ENCODE results near the gene TMPRSS6. TPM values are rescaled to one million over a fixed set of nuclear protein-coding genes. Genes with fewer than 3 reads are reported as not detected.
A peak's percentile ranks its signal among the peaks of the same experiment; 100 is the strongest.

TMPRSS6 gene
- total and polyA plus RNA-seq, 2 of the 13 experiments (the other 11 are each of a cell fraction or from before 2014, with no cell fraction given): 4.2 to 4.8 TPM

- 0 out of 2 replicates have a peak, but pooled peaks have one; percentile 18 for TF ChIP-seq THAP7 (CRISPR knock-in tag; IDR thresholded peaks at IDR 0.05)
- TF ChIP-seq PCBP2 (optimal IDR thresholded peaks at IDR 0.05; ENCODE audit: low read depth, low read length, poor library complexity, severe bottlenecking): no peak
- TF ChIP-seq E2F2 (CRISPR knock-in tag; IDR thresholded peaks at IDR 0.05; ENCODE audit: borderline replicate concordance): no peak
- TF ChIP-seq ZNF296 (CRISPR knock-in tag; conservative IDR thresholded peaks at IDR 0.05): no peak
- TF ChIP-seq ZNF780A (CRISPR knock-in tag; IDR thresholded peaks at IDR 0.05): no peak
- no peak for TF ChIP-seq SOX13 (IDR thresholded peaks at IDR 0.05)
- TF ChIP-seq SOX13 (CRISPR knock-in tag; conservative IDR thresholded peaks at IDR 0.05 in 1 of 2, IDR thresholded peaks at IDR 0.05 in 1 of 2): 0 out of 4 replicates have a peak, but pooled peaks of 1 of the 2 experiments have one; percentile 3
- TF ChIP-seq ZNF558 (CRISPR knock-in tag; IDR thresholded peaks at IDR 0.05; ENCODE audit: borderline replicate concordance): 0 out of 2 replicates have a peak, but pooled peaks have one; percentile 19
- peak; percentile 36; the same call in 1 of the 2 replicates for TF ChIP-seq ZC3H13 (CRISPR knock-in tag; IDR thresholded peaks at IDR 0.05)
- TF ChIP-seq ZNF3 (CRISPR knock-in tag; IDR thresholded peaks at IDR 0.05): no peak
- TF ChIP-seq BCL6 (CRISPR knock-in tag; IDR thresholded peaks at IDR 0.05): 0 out of 2 replicates have a peak, but pooled peaks have one; percentile 11
- TF ChIP-seq NFRKB (IDR thresholded peaks at IDR 0.05): no peak
- peak; percentile 35; the same call in 1 of the 2 replicates for TF ChIP-seq KDM3A (CRISPR knock-in tag; IDR thresholded peaks at IDR 0.05; ENCODE audit: low read depth)
- no peak for TF ChIP-seq ZBTB14 (CRISPR knock-in tag; IDR thresholded peaks at IDR 0.05)
- no peak for TF ChIP-seq SOX6 (IDR thresholded peaks at IDR 0.05)
- 0 out of 2 replicates have a peak, but pooled peaks have one; percentile 2 for TF ChIP-seq SOX6 (CRISPR knock-in tag; IDR thresholded peaks at IDR 0.05)
- TF ChIP-seq JARID2 (CRISPR knock-in tag; IDR thresholded peaks at IDR 0.05; ENCODE audit: insufficient replicate concordance): no peak
- TF ChIP-seq ZNF792 (CRISPR knock-in tag; IDR thresholded peaks at IDR 0.05): no peak
- TF ChIP-seq CREB1 (IDR thresholded peaks at IDR 0.05): no peak
- TF ChIP-seq CREB1 (CRISPR knock-in tag; IDR thresholded peaks at IDR 0.05): no peak
- peak; percentile 83 for TF ChIP-seq ZBTB38 (CRISPR knock-in tag; IDR thresholded peaks at IDR 0.05)
- TF ChIP-seq TAF15 (IDR thresholded peaks at IDR 0.05; ENCODE audit: low read depth, low read length, poor library complexity, severe bottlenecking): peak; percentile 45
- TF ChIP-seq MTF2 (CRISPR knock-in tag; IDR thresholded peaks at IDR 0.05; ENCODE audit: borderline replicate concordance): no peak
- TF ChIP-seq ZFP41 (CRISPR knock-in tag; IDR thresholded peaks at IDR 0.05; ENCODE audit: borderline replicate concordance): peak; percentile 22; the same call in 1 of the 2 replicates
- 0 out of 2 replicates have a peak, but pooled peaks have one; percentile 11 for TF ChIP-seq ETV6 (CRISPR knock-in tag; conservative IDR thresholded peaks at IDR 0.05)
- TF ChIP-seq ELK4 (CRISPR knock-in tag; IDR thresholded peaks at IDR 0.05; ENCODE audit: borderline replicate concordance): no peak
- no peak for TF ChIP-seq SP2 (CRISPR knock-in tag; IDR thresholded peaks at IDR 0.05)
- no peak for TF ChIP-seq ZEB1 (IDR thresholded peaks at IDR 0.05; ENCODE audit: insufficient replicate concordance, low read depth)
Observed at GRCh38 chr22:37018086-37018814, 91.3 kb downstream of the TMPRSS6 start (continued).
